H1 (cell line): ENCODE data around the gene IFT43. TPM values are rescaled to one million over a fixed set of nuclear protein-coding genes. Genes with fewer than 3 reads are reported as not detected.

Experiments used
- ATF2 ChIP-seq: IDR thresholded peaks from 2 replicates; pipeline ENCODE4 v1.6.1; 2012; ENCODE audit warnings: low read length, inconsistent platforms
- CHD2 ChIP-seq: IDR thresholded peaks from 2 replicates; pipeline ENCODE4 v1.6.1; 2012; ENCODE audit warnings: low read length, improper control_type of control experiment
- CHD7 ChIP-seq: fragments of 300-600 bp; sonication (generic); IDR thresholded peaks from 2 replicates; pipeline ENCODE4 v1.7.1; 2012; ENCODE audit warnings: low read length, moderate library complexity, mild to moderate bottlenecking, inconsistent platforms; ENCODE audit not compliant: insufficient replicate concordance
- NRF1 ChIP-seq: IDR thresholded peaks from 2 replicates; pipeline ENCODE4 v1.6.1; 2011; ENCODE audit warnings: mild to moderate bottlenecking, low read depth, low read length, improper control_type of control experiment
- polyA plus RNA-seq, 7 experiments: library from polyadenylated mRNA; depleted of rRNA in 3 of 7; stranded (reverse) in 5 of 7; unstranded in 2 of 7; fragments of >200 nt in 5 of 7; fragments of 200-250 nt in 2 of 7; gene quantifications; 1 replicate in 5 of 7; 2 replicates in 1 of 7; 4 replicates in 1 of 7; pipeline versions ENCODE4 v1.2.1 to v1.2.3, GENCODE V29; 2011 to 2013; ENCODE audit warnings: missing spikeins in 2 of 7, mixed read lengths in 2 of 7
- total RNA-seq: library from RNA; stranded (reverse); fragmentation: NEBNext Ultra II Directional; extraction: Animal tissue kit (Norgen Biotek cat#: 25700); gene quantifications from 2 replicates; pipeline ENCODE4 v1.2.1, GENCODE V29; 2021

The IFT43 gene
- total and polyA plus RNA-seq, 2 of the 8 experiments (the other 6 are each of a cell fraction or from before 2014, with no cell fraction given), result 17.0 to 20.8 TPM

- no peak for TF ChIP-seq ATF2
- no peak for TF ChIP-seq CHD7
- TF ChIP-seq NRF1, result no peak
- no peak for TF ChIP-seq CHD2
Measured at GRCh38 chr14:75999511-76000190, 14.1 kb downstream of the IFT43 start (continued).
